Placental pericyte (primary cell): Measurements from ENCODE around the gene COMMD8. TPM values are rescaled to one million over a fixed set of nuclear protein-coding genes. Genes with fewer than 3 reads are reported as not detected.

ENCODE experiments used
- total RNA-seq: library from RNA; depleted of rRNA; stranded (reverse); fragments of >200 nt; gene quantifications from 2 replicates; pipeline ENCODE4 v1.2.3, GENCODE V29; 2012

COMMD8 gene
- 19.3 and 37.1 TPM in 2 replicates for total RNA-seq

GRCh38 chr4:47463235-47463956 is at the start of gene COMMD8:
Gene COMMD8 (minus strand): TSS chr4:47463702. CDS start chr4:47463651, 51 bp downstream.

GRCh38 chr4:47485047-47485692 is 21.7 kb upstream of the COMMD8 start, which contains the start of gene ATP10D:
Gene ATP10D (plus strand): TSS chr4:47485275. CDS start chr4:47512541, 27,266 bp downstream.

Other genes starting within 250 kb of the COMMD8 start
- gene ATP10D, start 21.6 kb upstream of the COMMD8 start, total RNA-seq, result 31.1 and 49.0 TPM in 2 replicates